HEK293 (cell line): Measurements from ENCODE around the gene FASN.

Experiments
- CTCF ChIA-PET: fragments of 350-600 bp; formaldehyde crosslinking; extraction: SDS; loops from one replicate; lab custom pipeline; 2021; ENCODE audit warnings: antibody characterized with exemption; lab: Yijun Ruan, JAX
- POLR2A ChIA-PET: fragments of 300-600 bp; formaldehyde crosslinking; extraction: SDS; loops from one replicate; lab custom pipeline; 2020; ENCODE audit warnings: antibody characterized with exemption, inconsistent platforms; lab: Yijun Ruan, JAX
- H3K27ac ChIP-seq: fragments of 200-500 bp; sonication (Bioruptor generic); 2 replicates; pipeline ENCODE4 v1.5.1; 2014; ENCODE audit warnings: low read depth, low read length, control low read depth, inconsistent platforms; ENCODE audit errors: extremely low read depth
- H3K36me3 ChIP-seq, 2 experiments: fragments of 200-500 bp in 1 of 2; sonication (Bioruptor generic) in 1 of 2; 1 replicate in 1 of 2; 2 replicates in 1 of 2; pipeline ENCODE4 v1.5.1; 2014 to 2017; ENCODE audit warnings: inconsistent platforms in 2 of 2, low read length in 2 of 2; ENCODE audit not compliant: control insufficient read depth in 2 of 2, insufficient read depth in 1 of 2
- H3K4me1 ChIP-seq: fragments of 200-500 bp; sonication (Bioruptor generic); 2 replicates; pipeline ENCODE4 v1.5.1; 2014; ENCODE audit warnings: mild to moderate bottlenecking, low read length, inconsistent platforms; ENCODE audit not compliant: control insufficient read depth, insufficient read depth
- H3K4me3 ChIP-seq: 2 replicates; pipeline ENCODE4 v1.5.1; 2011; ENCODE audit warnings: low read depth, mild to moderate bottlenecking, control low read depth, low read length, moderate library complexity
- H3K9me3 ChIP-seq: fragments of 200-500 bp; sonication (Bioruptor generic); 2 replicates; pipeline ENCODE4 v1.5.1; 2014; ENCODE audit warnings: low read depth, low read length, inconsistent platforms; ENCODE audit not compliant: control insufficient read depth, insufficient read depth
- BCL11A ChIP-seq: fragments of 450-650 bp; formaldehyde crosslinking; IDR thresholded peaks from 2 replicates; pipeline ENCODE4 v1.5.1; 2016; ENCODE audit warnings: low read depth, missing biosample characterization, missing genetic modification characterization
- HOXC10 ChIP-seq: sonication (generic); formaldehyde crosslinking; IDR thresholded peaks from 2 replicates; pipeline ENCODE4 v1.8.1; 2023; ENCODE audit warnings: mild to moderate bottlenecking, missing genetic modification reagents
- SETDB1 ChIP-seq: IDR thresholded peaks from one replicate; pipeline ENCODE4 v1.6.1; 2017; ENCODE audit warnings: mild to moderate bottlenecking, low read length, moderate library complexity, mixed read lengths; ENCODE audit not compliant: insufficient read length
- YY1 ChIP-seq: fragments of 450-650 bp; formaldehyde crosslinking; IDR thresholded peaks from 2 replicates; pipeline ENCODE4 v1.5.1; 2018; ENCODE audit warnings: missing biosample characterization, missing genetic modification characterization
- ZNF132 ChIP-seq: fragments of 450-650 bp; formaldehyde crosslinking; IDR thresholded peaks from 2 replicates; pipeline ENCODE4 v1.5.1; 2017; ENCODE audit warnings: missing biosample characterization, missing genetic modification characterization, borderline replicate concordance
- ZNF138 ChIP-seq: fragments of 450-650 bp; formaldehyde crosslinking; IDR thresholded peaks from 2 replicates; pipeline ENCODE4 v1.5.1; 2016; ENCODE audit warnings: missing biosample characterization, missing genetic modification characterization, borderline replicate concordance
- ZNF24 ChIP-seq: fragments of 450-650 bp; formaldehyde crosslinking; IDR thresholded peaks from 2 replicates; pipeline ENCODE4 v1.5.1; 2016; ENCODE audit warnings: missing biosample characterization, missing genetic modification characterization
- ZNF426 ChIP-seq: fragments of 450-650 bp; formaldehyde crosslinking; IDR thresholded peaks from 2 replicates; pipeline ENCODE4 v1.5.1; 2017; ENCODE audit warnings: missing biosample characterization, missing genetic modification characterization, mild to moderate bottlenecking, inconsistent platforms, moderate library complexity
- ZNF560 ChIP-seq: fragments of 450-650 bp; formaldehyde crosslinking; IDR thresholded peaks from 2 replicates; pipeline ENCODE4 v1.5.1; 2017; ENCODE audit warnings: missing biosample characterization, missing genetic modification characterization, borderline replicate concordance
- ZNF600 ChIP-seq: fragments of 450-650 bp; formaldehyde crosslinking; IDR thresholded peaks from 2 replicates; pipeline ENCODE4 v1.5.1; 2016; ENCODE audit warnings: missing biosample characterization, missing genetic modification characterization
- ZNF623 ChIP-seq: fragments of 450-650 bp; formaldehyde crosslinking; IDR thresholded peaks from 2 replicates; pipeline ENCODE4 v1.5.1; 2016; ENCODE audit warnings: missing biosample characterization, missing genetic modification characterization
- ZNF791 ChIP-seq: fragments of 450-650 bp; formaldehyde crosslinking; IDR thresholded peaks from 2 replicates; pipeline ENCODE4 v1.5.1; 2016; ENCODE audit warnings: missing biosample characterization, missing genetic modification characterization
- ZSCAN30 ChIP-seq: fragments of 450-650 bp; IDR thresholded peaks from 2 replicates; pipeline ENCODE4 v1.5.1; 2018; ENCODE audit warnings: missing biosample characterization, mild to moderate bottlenecking, missing genetic modification characterization, moderate library complexity
- TF ChIP-seq, protein P1 (sequence below): fragments of 450-650 bp; formaldehyde crosslinking; IDR thresholded peaks from 2 replicates; pipeline ENCODE4 v1.5.1; 2016; ENCODE audit warnings: missing biosample characterization, missing genetic modification characterization
- TF ChIP-seq, protein P2 (sequence below): fragments of 450-650 bp; formaldehyde crosslinking; IDR thresholded peaks from 2 replicates; pipeline ENCODE4 v1.5.1; 2017; ENCODE audit warnings: missing biosample characterization, missing genetic modification characterization
- TF ChIP-seq, protein P3 (sequence below): fragments of 450-650 bp; formaldehyde crosslinking; IDR thresholded peaks from 2 replicates; pipeline ENCODE4 v1.5.1; 2016; ENCODE audit warnings: missing biosample characterization, missing genetic modification characterization
- TF ChIP-seq, protein P4 (sequence below): fragments of 450-650 bp; formaldehyde crosslinking; IDR thresholded peaks from 2 replicates; pipeline ENCODE4 v1.5.1; 2016; ENCODE audit warnings: missing biosample characterization, missing genetic modification characterization, borderline replicate concordance
- TF ChIP-seq, protein P5 (sequence below): fragments of 450-650 bp; formaldehyde crosslinking; IDR thresholded peaks from 2 replicates; pipeline ENCODE4 v1.5.1; 2016; ENCODE audit warnings: missing biosample characterization, missing genetic modification characterization

Gene FASN

DNA sequence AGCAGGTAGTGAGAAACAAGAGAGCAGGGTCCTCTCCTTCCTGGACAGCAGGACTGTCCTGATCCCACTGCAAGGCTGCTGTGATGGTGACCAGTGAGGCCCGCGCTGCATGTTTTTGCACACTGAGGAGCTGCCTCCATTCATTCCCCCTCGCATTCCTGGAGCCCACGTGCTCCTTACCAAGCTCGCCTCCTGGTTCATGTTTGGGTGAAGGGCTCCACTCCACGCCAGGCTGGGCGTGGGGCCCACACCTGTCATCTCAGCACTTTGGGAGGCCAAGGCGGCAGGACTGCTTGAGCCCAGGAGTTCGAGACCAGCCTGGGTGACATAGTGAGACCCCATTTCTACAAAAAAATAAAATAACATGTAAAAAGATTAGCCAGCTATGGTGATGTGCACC, 15.4 kb upstream of the FASN start (continued):
- TF ChIP-seq, protein P1, sequence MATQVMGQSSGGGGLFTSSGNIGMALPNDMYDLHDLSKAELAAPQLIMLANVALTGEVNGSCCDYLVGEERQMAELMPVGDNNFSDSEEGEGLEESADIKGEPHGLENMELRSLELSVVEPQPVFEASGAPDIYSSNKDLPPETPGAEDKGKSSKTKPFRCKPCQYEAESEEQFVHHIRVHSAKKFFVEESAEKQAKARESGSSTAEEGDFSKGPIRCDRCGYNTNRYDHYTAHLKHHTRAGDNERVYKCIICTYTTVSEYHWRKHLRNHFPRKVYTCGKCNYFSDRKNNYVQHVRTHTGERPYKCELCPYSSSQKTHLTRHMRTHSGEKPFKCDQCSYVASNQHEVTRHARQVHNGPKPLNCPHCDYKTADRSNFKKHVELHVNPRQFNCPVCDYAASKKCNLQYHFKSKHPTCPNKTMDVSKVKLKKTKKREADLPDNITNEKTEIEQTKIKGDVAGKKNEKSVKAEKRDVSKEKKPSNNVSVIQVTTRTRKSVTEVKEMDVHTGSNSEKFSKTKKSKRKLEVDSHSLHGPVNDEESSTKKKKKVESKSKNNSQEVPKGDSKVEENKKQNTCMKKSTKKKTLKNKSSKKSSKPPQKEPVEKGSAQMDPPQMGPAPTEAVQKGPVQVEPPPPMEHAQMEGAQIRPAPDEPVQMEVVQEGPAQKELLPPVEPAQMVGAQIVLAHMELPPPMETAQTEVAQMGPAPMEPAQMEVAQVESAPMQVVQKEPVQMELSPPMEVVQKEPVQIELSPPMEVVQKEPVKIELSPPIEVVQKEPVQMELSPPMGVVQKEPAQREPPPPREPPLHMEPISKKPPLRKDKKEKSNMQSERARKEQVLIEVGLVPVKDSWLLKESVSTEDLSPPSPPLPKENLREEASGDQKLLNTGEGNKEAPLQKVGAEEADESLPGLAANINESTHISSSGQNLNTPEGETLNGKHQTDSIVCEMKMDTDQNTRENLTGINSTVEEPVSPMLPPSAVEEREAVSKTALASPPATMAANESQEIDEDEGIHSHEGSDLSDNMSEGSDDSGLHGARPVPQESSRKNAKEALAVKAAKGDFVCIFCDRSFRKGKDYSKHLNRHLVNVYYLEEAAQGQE (tag by site-specific recombination), result no peak
- TF ChIP-seq, protein P2, sequence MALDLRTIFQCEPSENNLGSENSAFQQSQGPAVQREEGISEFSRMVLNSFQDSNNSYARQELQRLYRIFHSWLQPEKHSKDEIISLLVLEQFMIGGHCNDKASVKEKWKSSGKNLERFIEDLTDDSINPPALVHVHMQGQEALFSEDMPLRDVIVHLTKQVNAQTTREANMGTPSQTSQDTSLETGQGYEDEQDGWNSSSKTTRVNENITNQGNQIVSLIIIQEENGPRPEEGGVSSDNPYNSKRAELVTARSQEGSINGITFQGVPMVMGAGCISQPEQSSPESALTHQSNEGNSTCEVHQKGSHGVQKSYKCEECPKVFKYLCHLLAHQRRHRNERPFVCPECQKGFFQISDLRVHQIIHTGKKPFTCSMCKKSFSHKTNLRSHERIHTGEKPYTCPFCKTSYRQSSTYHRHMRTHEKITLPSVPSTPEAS (tag by site-specific recombination), result no peak

DNA sequence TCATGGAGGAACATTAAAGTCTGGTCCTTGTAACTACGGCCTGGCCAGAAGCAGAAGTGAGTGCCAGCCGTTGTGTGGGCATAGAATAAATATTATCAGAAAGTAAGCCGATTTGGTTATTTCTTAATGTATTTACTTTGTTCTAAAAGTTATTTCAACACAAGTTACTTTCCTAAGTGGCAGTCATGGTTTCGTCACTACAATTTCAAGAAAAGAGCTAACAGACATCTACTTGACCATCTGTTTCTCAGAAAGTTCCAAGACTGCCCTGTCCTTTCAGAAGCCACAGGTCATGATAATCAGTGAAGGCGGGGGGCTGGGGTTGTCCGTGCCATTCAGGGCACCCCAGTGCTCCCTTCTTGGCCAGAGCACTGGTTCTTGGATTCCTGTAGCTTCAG, 14.9 kb upstream of the FASN start:
- Histone ChIP-seq H3K36me3 (peaks cover 0 to 29% of the 10 kb centered on the region in 2 experiments; a peak in 2 of 3 replicates), H3K9me3 (no peaks in the 10 kb centered on the region), H3K27ac (no peak overlapping the region), H3K4me1 (no peaks in the 10 kb centered on the region), H3K4me3 (no peak overlapping the region)
- POLR2A ChIA-PET, result no interaction called here
- no peak for TF ChIP-seq ZNF426 (tag by site-specific recombination)
- TF ChIP-seq SETDB1, result no peak
- no peak for TF ChIP-seq HOXC10 (CRISPR knock-in tag)
- TF ChIP-seq, protein P3, sequence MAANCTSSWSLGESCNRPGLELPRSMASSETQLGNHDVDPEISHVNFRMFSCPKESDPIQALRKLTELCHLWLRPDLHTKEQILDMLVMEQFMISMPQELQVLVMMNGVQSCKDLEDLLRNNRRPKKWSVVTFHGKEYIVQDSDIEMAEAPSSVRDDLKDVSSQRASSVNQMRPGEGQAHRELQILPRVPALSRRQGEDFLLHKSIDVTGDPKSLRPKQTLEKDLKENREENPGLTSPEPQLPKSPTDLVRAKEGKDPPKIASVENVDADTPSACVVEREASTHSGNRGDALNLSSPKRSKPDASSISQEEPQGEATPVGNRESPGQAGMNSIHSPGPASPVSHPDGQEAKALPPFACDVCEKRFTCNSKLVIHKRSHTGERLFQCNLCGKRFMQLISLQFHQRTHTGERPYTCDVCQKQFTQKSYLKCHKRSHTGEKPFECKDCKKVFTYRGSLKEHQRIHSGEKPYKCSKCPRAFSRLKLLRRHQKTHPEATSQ (tag by site-specific recombination), result no peak
- no peak for TF ChIP-seq ZNF560 (tag by site-specific recombination)
- no peak for TF ChIP-seq ZNF791 (tag by site-specific recombination)
- no peak for TF ChIP-seq ZSCAN30 (tag by site-specific recombination)
- no peak for TF ChIP-seq YY1 (tag by site-specific recombination)
- TF ChIP-seq ZNF600 (tag by site-specific recombination), result no peak
- no peak for TF ChIP-seq ZNF24
- TF ChIP-seq, protein P4, sequence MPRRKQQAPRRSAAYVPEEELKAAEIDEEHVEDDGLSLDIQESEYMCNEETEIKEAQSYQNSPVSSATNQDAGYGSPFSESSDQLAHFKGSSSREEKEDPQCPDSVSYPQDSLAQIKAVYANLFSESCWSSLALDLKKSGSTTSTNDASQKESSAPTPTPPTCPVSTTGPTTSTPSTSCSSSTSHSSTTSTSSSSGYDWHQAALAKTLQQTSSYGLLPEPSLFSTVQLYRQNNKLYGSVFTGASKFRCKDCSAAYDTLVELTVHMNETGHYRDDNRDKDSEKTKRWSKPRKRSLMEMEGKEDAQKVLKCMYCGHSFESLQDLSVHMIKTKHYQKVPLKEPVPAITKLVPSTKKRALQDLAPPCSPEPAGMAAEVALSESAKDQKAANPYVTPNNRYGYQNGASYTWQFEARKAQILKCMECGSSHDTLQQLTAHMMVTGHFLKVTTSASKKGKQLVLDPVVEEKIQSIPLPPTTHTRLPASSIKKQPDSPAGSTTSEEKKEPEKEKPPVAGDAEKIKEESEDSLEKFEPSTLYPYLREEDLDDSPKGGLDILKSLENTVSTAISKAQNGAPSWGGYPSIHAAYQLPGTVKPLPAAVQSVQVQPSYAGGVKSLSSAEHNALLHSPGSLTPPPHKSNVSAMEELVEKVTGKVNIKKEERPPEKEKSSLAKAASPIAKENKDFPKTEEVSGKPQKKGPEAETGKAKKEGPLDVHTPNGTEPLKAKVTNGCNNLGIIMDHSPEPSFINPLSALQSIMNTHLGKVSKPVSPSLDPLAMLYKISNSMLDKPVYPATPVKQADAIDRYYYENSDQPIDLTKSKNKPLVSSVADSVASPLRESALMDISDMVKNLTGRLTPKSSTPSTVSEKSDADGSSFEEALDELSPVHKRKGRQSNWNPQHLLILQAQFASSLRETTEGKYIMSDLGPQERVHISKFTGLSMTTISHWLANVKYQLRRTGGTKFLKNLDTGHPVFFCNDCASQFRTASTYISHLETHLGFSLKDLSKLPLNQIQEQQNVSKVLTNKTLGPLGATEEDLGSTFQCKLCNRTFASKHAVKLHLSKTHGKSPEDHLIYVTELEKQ (tag by site-specific recombination), result no peak
- TF ChIP-seq ZNF138 (tag by site-specific recombination), result no peak
- TF ChIP-seq ZNF132 (tag by site-specific recombination), result no peak
- no peak for TF ChIP-seq BCL11A (tag by site-specific recombination)
- TF ChIP-seq, protein P5, sequence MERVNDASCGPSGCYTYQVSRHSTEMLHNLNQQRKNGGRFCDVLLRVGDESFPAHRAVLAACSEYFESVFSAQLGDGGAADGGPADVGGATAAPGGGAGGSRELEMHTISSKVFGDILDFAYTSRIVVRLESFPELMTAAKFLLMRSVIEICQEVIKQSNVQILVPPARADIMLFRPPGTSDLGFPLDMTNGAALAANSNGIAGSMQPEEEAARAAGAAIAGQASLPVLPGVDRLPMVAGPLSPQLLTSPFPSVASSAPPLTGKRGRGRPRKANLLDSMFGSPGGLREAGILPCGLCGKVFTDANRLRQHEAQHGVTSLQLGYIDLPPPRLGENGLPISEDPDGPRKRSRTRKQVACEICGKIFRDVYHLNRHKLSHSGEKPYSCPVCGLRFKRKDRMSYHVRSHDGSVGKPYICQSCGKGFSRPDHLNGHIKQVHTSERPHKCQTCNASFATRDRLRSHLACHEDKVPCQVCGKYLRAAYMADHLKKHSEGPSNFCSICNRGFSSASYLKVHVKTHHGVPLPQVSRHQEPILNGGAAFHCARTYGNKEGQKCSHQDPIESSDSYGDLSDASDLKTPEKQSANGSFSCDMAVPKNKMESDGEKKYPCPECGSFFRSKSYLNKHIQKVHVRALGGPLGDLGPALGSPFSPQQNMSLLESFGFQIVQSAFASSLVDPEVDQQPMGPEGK (tag by site-specific recombination), result no peak
- TF ChIP-seq ZNF623 (tag by site-specific recombination), result no peak
- TF ChIP-seq, all 188 proteins: peak for 0
- CTCF ChIA-PET, result interaction anchor here (1.2 kb wide), 1 partner anchor 14 kb away, joined by 3 read pairs; no protein-coding TSS in a partner anchor
